K562 (cell line): Measurements from ENCODE around the gene KLHL25. TPM values are rescaled to one million over a fixed set of nuclear protein-coding genes. Genes with fewer than 3 reads are reported as not detected.

ENCODE experiments used
- ATAC-seq: fragments of 200-7000 bp; cut with Tn5 transposase; 3 replicates; pipeline ENCODE4 v1.9.1; 2020; ENCODE audit warnings: moderate library complexity
- BruUV-seq: library from RNA; stranded (reverse); fragments of 400-500 nt; replicated peaks from 2 replicates; lab custom pipeline; 2021; lab: Mats Ljungman, UMichigan
- CTCF ChIA-PET: fragments of 300-600 bp; formaldehyde crosslinking; extraction: SDS; loops from one replicate; lab custom pipeline; 2021; ENCODE audit warnings: low intra/inter-chr PET ratio; lab: Yijun Ruan, JAX
- POLR2A ChIA-PET: fragments of 300-600, 350-650 bp; sonication (Branson Sonifier 250); formaldehyde crosslinking; extraction: SDS; loops from one replicate; lab custom pipeline; 2021; ENCODE audit warnings: antibody characterized with exemption, inconsistent platforms; lab: Yijun Ruan, JAX
- DNase-seq, 4 experiments: peaks; one replicate each; pipeline versions ENCODE4 v3.0.0 to v3.0.0-alpha.2; 2011 to 2018; ENCODE audit warnings: low spot score in 3 of 4, mixed read lengths in 3 of 4; ENCODE audit errors: extremely low read depth in 1 of 4
- FAIRE-seq: peaks from 2 replicates; lab custom pipeline; 2011; peaks lifted over from hg19 to GRCh38; lab: Jason Lieb, UNC
- H2AFZ ChIP-seq: 2 replicates; pipeline ENCODE4 v1.6.0; 2011; ENCODE audit warnings: low read depth, low read length, control low read depth, inconsistent platforms
- H3K27ac ChIP-seq: fragments of 200-600 bp; 3 replicates; pipeline ENCODE4 v1.8.0; 2011; ENCODE audit warnings: low read depth, mild to moderate bottlenecking, control low read depth, inconsistent platforms, low read length, moderate library complexity, mixed read lengths; ENCODE audit errors: extremely low read depth
- H3K27me3 ChIP-seq, 2 experiments: fragments of 300-600 bp in 1 of 2; 2 replicates in 1 of 2; 3 replicates in 1 of 2; pipeline versions ENCODE4 v1.6.0 to v1.8.0; 2011; ENCODE audit warnings: inconsistent platforms in 2 of 2, low read length in 2 of 2, mild to moderate bottlenecking in 1 of 2, mixed read lengths in 1 of 2, moderate library complexity in 1 of 2; ENCODE audit not compliant: control insufficient read depth in 2 of 2, insufficient read depth in 2 of 2
- H3K36me3 ChIP-seq: fragments of 300-600 bp; 3 replicates; pipeline ENCODE4 v1.8.0; 2011; ENCODE audit warnings: mild to moderate bottlenecking, low read length, inconsistent platforms; ENCODE audit not compliant: control insufficient read depth, insufficient read depth
- H3K4me1 ChIP-seq, 2 experiments: fragments of 200-600 bp in 1 of 2; replicated peaks in 1 of 2; 2 replicates in 1 of 2; 3 replicates in 1 of 2; pipeline versions ENCODE4 v1.5.1 to v1.8.0; 2011; ENCODE audit warnings: inconsistent platforms in 2 of 2, low read length in 2 of 2, mild to moderate bottlenecking in 1 of 2, mixed read lengths in 1 of 2, moderate library complexity in 1 of 2; ENCODE audit not compliant: control insufficient read depth in 2 of 2, insufficient read depth in 2 of 2
- H3K4me2 ChIP-seq: 2 replicates; pipeline ENCODE4 v1.6.1; 2011; ENCODE audit warnings: low read length, control low read depth, inconsistent platforms, mixed read lengths; ENCODE audit not compliant: insufficient read depth
- H3K4me3 ChIP-seq: fragments of 200-600 bp; sonication (generic), shearing (Covaris generic); 2 replicates; pipeline ENCODE4 v1.5.1; 2016; ENCODE audit warnings: control low read depth, inconsistent platforms
- H3K79me2 ChIP-seq: fragments of 200-600 bp; 3 replicates; pipeline ENCODE4 v1.8.0; 2011; ENCODE audit warnings: low read length, inconsistent platforms; ENCODE audit not compliant: control insufficient read depth, insufficient read depth
- H3K9ac ChIP-seq, 2 experiments: 2 replicates each; pipeline versions ENCODE4 v1.6.0 to v1.6.1; 2011; ENCODE audit warnings: low read depth in 2 of 2, low read length in 2 of 2, control low read depth in 1 of 2, inconsistent platforms in 1 of 2, mild to moderate bottlenecking in 1 of 2, mixed read lengths in 1 of 2; ENCODE audit not compliant: insufficient read depth in 1 of 2
- H3K9me1 ChIP-seq: one replicate; pipeline ENCODE4 v1.6.0; 2011; ENCODE audit warnings: inconsistent platforms, mild to moderate bottlenecking, low read length, moderate library complexity; ENCODE audit not compliant: control insufficient read depth, insufficient read depth
- H3K9me3 ChIP-seq: replicated peaks from 2 replicates; pipeline ENCODE4 v1.5.1; 2011; ENCODE audit warnings: low read depth, low read length, inconsistent platforms; ENCODE audit not compliant: control insufficient read depth, insufficient read depth
- H4K20me1 ChIP-seq: replicated peaks from 2 replicates; pipeline ENCODE4 v1.6.1; 2011; ENCODE audit warnings: low read length, inconsistent platforms, mixed read lengths; ENCODE audit not compliant: control insufficient read depth, insufficient read depth
- CBFA2T3 ChIP-seq: fragments of 450-650 bp; IDR thresholded peaks from 2 replicates; pipeline ENCODE4 v1.6.1; 2017
- ETV1 ChIP-seq: fragments of 450-650 bp; conservative IDR thresholded peaks from 2 replicates; pipeline ENCODE4 v1.6.1; 2016; ENCODE audit warnings: missing genetic modification characterization, control low read depth, low read depth, missing compliant biosample characterization
- PYGO2 ChIP-seq: fragments of 450-650 bp; IDR thresholded peaks from 2 replicates; pipeline ENCODE4 v1.6.1; 2016; ENCODE audit warnings: mild to moderate bottlenecking, missing genetic modification characterization, moderate library complexity, missing compliant biosample characterization
- SMARCA4 ChIP-seq: fragments of 450-650 bp; IDR thresholded peaks from 2 replicates; pipeline ENCODE4 v1.6.1; 2016
- SRSF9 ChIP-seq: fragments of 200-400 bp; formaldehyde crosslinking; IDR thresholded peaks from 2 replicates; pipeline ENCODE4 v1.6.1; 2017; ENCODE audit warnings: low read depth, low read length, borderline replicate concordance
- ZNF407 ChIP-seq: fragments of 450-650 bp; IDR thresholded peaks from 2 replicates; pipeline ENCODE4 v1.6.1; 2016; ENCODE audit warnings: low read depth
- WGBS: fragments of 100-300 bp; shearing (Covaris generic); methylation state at CpG from one replicate; pipeline ENCODE4 v1.1.6; 2016; ENCODE audit warnings: low coverage, mixed read lengths; ENCODE audit not compliant: insufficient coverage; ENCODE audit errors: missing lambda C conversion rate; 5-methylcytosine and 5-hydroxymethylcytosine counted together
- in situ Hi-C: fragments of 300-500 bp; cut with MboI; formaldehyde crosslinking; loops from 4 replicates; pipeline ENCODE4 v1.15.0; 2018; ENCODE audit warnings: inconsistent platforms, mixed read lengths
- intact Hi-C: fragments of 100-400 bp; cut with micrococcal nuclease; formaldehyde crosslinking; loops from 2 replicates; pipeline ENCODE4 v1.14.2; 2022
- polyA plus RNA-seq, 8 experiments: library from polyadenylated mRNA; depleted of rRNA in 4 of 8; stranded (reverse) in 5 of 8; unstranded in 3 of 8; fragments of >200 nt; fragmentation: Nextera tagmentation in 2 of 8; fragmentation: Illumina TruSeq in 1 of 8; extraction: Ambion mirVana in 2 of 8; extraction: Trizol in 1 of 8; gene quantifications; 2 replicates each; pipeline versions ENCODE4 v1.2.1 to v1.2.3, GENCODE V29; 2011 to 2014; ENCODE audit warnings: inconsistent platforms in 1 of 8, missing spikeins in 1 of 8
- total RNA-seq, 7 experiments: library from RNA; depleted of rRNA in 6 of 7; stranded (reverse); fragments of >200 nt in 6 of 7; fragmentation: Illumina TruSeq in 2 of 7; extraction: Trizol in 2 of 7; gene quantifications; 2 replicates each; pipeline versions ENCODE4 v1.2.1 to v1.2.3, GENCODE V29; 2011 to 2021; ENCODE audit warnings: low replicate concordance in 1 of 7

KLHL25 gene
- total and polyA plus RNA-seq, 9 of the 15 experiments (the other 6 are each of a cell fraction or from before 2014, with no cell fraction given), result 0.04 to 0.14 (median 0.10) TPM; not detected in 3

- Histone ChIP-seq H3K36me3 (no peaks in the 10 kb centered on the region), H3K79me2 (no peaks in the 10 kb centered on the region), H3K9me1 (peaks cover 3% of the 10 kb centered on the region), H2AFZ (no peak overlapping the region), H3K27ac (no peak overlapping the region), H3K4me3 (no peak overlapping the region), H3K9ac (no peak overlapping the region), H3K4me1 (no peaks in the 10 kb centered on the region), H3K4me2 (no peak overlapping the region), H4K20me1 (no peaks in the 10 kb centered on the region; the same call in 1 of the 2 replicates), H3K9me3 (no peaks in the 10 kb centered on the region), H3K27me3 (peaks cover 2 to 45% of the 10 kb centered on the region in 2 experiments; a peak in 3 of 5 replicates)
- FAIRE-seq (no peak), ATAC-seq (no peak), DNase-seq (no peak)
- ChIA-PET CTCF (no interaction called here), POLR2A (no interaction called here)
- intact Hi-C loops (no loop called here), in situ Hi-C loops (no loop called here)
- BruUV-seq, result no TSS peak
- WGBS, result 0% methylated on average over 13 of the region's 15 CpGs
- TF ChIP-seq CBFA2T3 (no peak), ETV1 (tag) (no peak), SMARCA4 (no peak)
Observed at GRCh38 chr15:85762039-85762755, 32.5 kb downstream of the KLHL25 start.

GRCh38 chr15:85761635-85762034 is 33.1 kb downstream of the KLHL25 start:
- Histone ChIP-seq H3K4me2 (no peak overlapping the region), H3K9me1 (peaks cover 3% of the 10 kb centered on the region), H3K27ac (no peak overlapping the region), H3K27me3 (peaks cover 2 to 45% of the 10 kb centered on the region in 2 experiments; a peak in 3 of 5 replicates), H4K20me1 (no peaks in the 10 kb centered on the region; the same call in 1 of the 2 replicates), H3K79me2 (no peaks in the 10 kb centered on the region), H3K4me1 (no peaks in the 10 kb centered on the region), H3K9ac (no peak overlapping the region), H2AFZ (no peak overlapping the region), H3K36me3 (no peaks in the 10 kb centered on the region), H3K4me3 (no peak overlapping the region), H3K9me3 (no peaks in the 10 kb centered on the region)
- CTCF ChIA-PET, result no interaction called here
- 3% methylated on average over 9 of the region's 9 CpGs for WGBS
- FAIRE-seq (no peak), DNase-seq (no peak), ATAC-seq (no peak)
- in situ Hi-C loops (no loop called here), intact Hi-C loops (no loop called here)
- POLR2A ChIA-PET, result no interaction called here
- no TSS peak for BruUV-seq
- TF ChIP-seq PYGO2 (no peak), SRSF9 (no peak), ZNF407 (no peak)
